PC-9 (cell line): ENCODE measurements around the gene PURB. TPM values are rescaled to one million over a fixed set of nuclear protein-coding genes. Genes with fewer than 3 reads are reported as not detected.

Experiments
- BruUV-seq: library from RNA; stranded (reverse); fragments of 400-500 nt; replicated peaks from 2 replicates; lab custom pipeline; 2021; lab: Mats Ljungman, UMichigan
- CTCF ChIA-PET: fragments of 300-600 bp; sonication (Branson Sonifier 250); formaldehyde crosslinking; loops from one replicate; lab custom pipeline; 2022; ENCODE audit warnings: antibody characterized with exemption; lab: Charles Lee
- POLR2A ChIA-PET: fragments of 300-600 bp; sonication (Branson Sonifier 250); formaldehyde crosslinking; loops from one replicate; lab custom pipeline; 2022; ENCODE audit warnings: antibody characterized with exemption; ENCODE audit not compliant: unreplicated experiment; lab: Charles Lee
- DNase-seq, 2 experiments: peaks; one replicate each; pipeline versions ENCODE4 v3.0.0 to v3.0.0-alpha.2; 2015 to 2022; ENCODE audit warnings: mixed read lengths in 1 of 2
- H2AFZ ChIP-seq: fragments of 200-600 bp; sonication (generic); 2 replicates; pipeline ENCODE4 v1.8.1; 2017; ENCODE audit warnings: antibody characterized with exemption
- H3F3A ChIP-seq: fragments of 200-600 bp; sonication (generic); 2 replicates; pipeline ENCODE4 v1.8.1; 2017; ENCODE audit warnings: antibody characterized with exemption, mild to moderate bottlenecking, low read depth; ENCODE audit not compliant: insufficient read depth
- H3K27ac ChIP-seq: fragments of 200-600 bp; sonication (generic); 2 replicates; pipeline ENCODE4 v1.6.1; 2016; ENCODE audit warnings: mixed run types
- H3K27me3 ChIP-seq: fragments of 200-600 bp; sonication (generic); 2 replicates; pipeline ENCODE4 v1.6.1; 2016; ENCODE audit warnings: low read depth, mixed run types; ENCODE audit not compliant: insufficient read depth
- H3K36me3 ChIP-seq: fragments of 200-600 bp; sonication (generic); 2 replicates; pipeline ENCODE4 v1.6.1; 2016; ENCODE audit warnings: low read depth, mixed run types
- H3K4me1 ChIP-seq: fragments of 200-600 bp; sonication (generic); replicated peaks from 2 replicates; pipeline ENCODE4 v1.6.1; 2016; ENCODE audit warnings: mixed run types; ENCODE audit not compliant: insufficient read depth
- H3K4me2 ChIP-seq: fragments of 200-600 bp; sonication (generic); 2 replicates; pipeline ENCODE4 v1.6.1; 2017; ENCODE audit warnings: mixed run types
- H3K4me3 ChIP-seq: fragments of 200-600 bp; sonication (generic); 2 replicates; pipeline ENCODE4 v1.6.1; 2016; ENCODE audit warnings: mixed run types
- H3K79me2 ChIP-seq: fragments of 200-600 bp; sonication (generic); 2 replicates; pipeline ENCODE4 v1.6.1; 2017; ENCODE audit warnings: low read depth, mixed run types
- H3K9me2 ChIP-seq: fragments of 200-600 bp; sonication (generic); 2 replicates; pipeline ENCODE4 v1.8.1; 2017; ENCODE audit warnings: mild to moderate bottlenecking; ENCODE audit not compliant: insufficient read depth
- H3K9me3 ChIP-seq: fragments of 200-600 bp; sonication (generic); 2 replicates; pipeline ENCODE4 v1.8.1; 2016; ENCODE audit warnings: low read depth; ENCODE audit not compliant: insufficient read depth
- H4K20me1 ChIP-seq: fragments of 200-600 bp; sonication (generic); 2 replicates; pipeline ENCODE4 v1.8.1; 2017; ENCODE audit not compliant: insufficient read depth
- CTCF ChIP-seq: fragments of 200-600 bp; sonication (generic); conservative IDR thresholded peaks from 2 replicates; pipeline ENCODE4 v1.6.1; 2017; ENCODE audit warnings: mixed run types, antibody characterized with exemption, mild to moderate bottlenecking, moderate library complexity
- EZH2 ChIP-seq: fragments of 200-600 bp; sonication (generic); IDR thresholded peaks from 2 replicates; pipeline ENCODE4 v1.8.0; 2017; ENCODE audit warnings: antibody characterized with exemption, low read depth
- intact Hi-C: fragments of 100-400 bp; cut with micrococcal nuclease; formaldehyde crosslinking; loops from one replicate; pipeline ENCODE4 v1.10.0; 2022; ENCODE audit not compliant: unreplicated experiment
- total RNA-seq: library from RNA; stranded (reverse); gene quantifications from 2 replicates; pipeline ENCODE4 v1.2.3, GENCODE V29; 2021

PURB gene
- total RNA-seq, 1 experiment from 2014 or later: 38.2 TPM

GRCh38 chr7:44884621-44885393 lies 523 bp downstream of the PURB start:
- H3K4me1 ChIP-seq: peaks cover 53% of the 10 kb centered on the region
- peak overlapping the region; percentile 95 for H3K4me2 ChIP-seq
- intact Hi-C loops: loop anchor here (1.0 kb wide), 3 partner anchors 28 to 226 kb away; partner anchors contain the start of gene TBRG4
- CTCF ChIA-PET: interaction anchor here (0.5 to 0.7 kb wide), 4 partner anchors 28 to 144 kb away, joined by 3 to 14 read pairs (median 8); no protein-coding TSS in a partner anchor
- no peak for TF ChIP-seq EZH2
- peak overlapping the region; percentile 77 for H3K4me3 ChIP-seq
- peaks cover 44% of the 10 kb centered on the region for H3F3A ChIP-seq
- no peaks in the 10 kb centered on the region for H3K27me3 ChIP-seq
- H3K27ac ChIP-seq: peak overlapping the region; percentile 71
- no peaks in the 10 kb centered on the region for H3K9me2 ChIP-seq
- no peaks in the 10 kb centered on the region; the same call in 1 of the 2 replicates for H3K9me3 ChIP-seq
- H4K20me1 ChIP-seq: peaks cover 46% of the 10 kb centered on the region
- BruUV-seq: no TSS peak
- peak overlapping the region; percentile 77 for H2AFZ ChIP-seq
- DNase-seq: peak; percentile 55 to 73
- H3K36me3 ChIP-seq: peaks cover 35% of the 10 kb centered on the region
- peaks cover 63% of the 10 kb centered on the region for H3K79me2 ChIP-seq
- POLR2A ChIA-PET: interaction anchor here (0.6 to 0.7 kb wide), 7 partner anchors 15 to 1321 kb away, joined by 3 to 6 read pairs (median 3); no protein-coding TSS in a partner anchor

GRCh38 chr7:44883961-44884620 lies 1.2 kb downstream of the PURB start:
- Histone ChIP-seq H3K4me1 (peaks cover 58% of the 10 kb centered on the region), H3K79me2 (peaks cover 69% of the 10 kb centered on the region), H3K36me3 (peaks cover 40% of the 10 kb centered on the region), H2AFZ (peak overlapping the region; percentile 77; the same call in 1 of the 2 replicates), H3K27ac (peak overlapping the region; percentile 71), H3K9me3 (no peaks in the 10 kb centered on the region; the same call in 1 of the 2 replicates), H3K4me3 (peak overlapping the region; percentile 77), H3K27me3 (no peaks in the 10 kb centered on the region), H4K20me1 (peaks cover 51% of the 10 kb centered on the region), H3F3A (peaks cover 44% of the 10 kb centered on the region), H3K4me2 (peak overlapping the region; percentile 95), H3K9me2 (no peaks in the 10 kb centered on the region)
- intact Hi-C loops: no loop called here
- DNase-seq: no peak
- TF ChIP-seq CTCF (no peak), EZH2 (no peak)
- BruUV-seq: no TSS peak
- ChIA-PET CTCF (interaction anchor here (0.6 to 0.7 kb wide), 2 partner anchors 27 to 143 kb away, joined by 3 to 14 read pairs; no protein-coding TSS in a partner anchor), POLR2A (interaction anchor here (0.6 to 0.7 kb wide), 6 partner anchors 17 to 1322 kb away, joined by 3 to 6 read pairs (median 4); no protein-coding TSS in a partner anchor)

- H3K9me3 ChIP-seq: no peaks in the 10 kb centered on the region; the same call in 1 of the 2 replicates
- H3K27me3 ChIP-seq: no peaks in the 10 kb centered on the region
- no peak overlapping the region for H3K27ac ChIP-seq
- H3K79me2 ChIP-seq: peaks cover 81% of the 10 kb centered on the region
- intact Hi-C loops: no loop called here
- peaks cover 63% of the 10 kb centered on the region for H4K20me1 ChIP-seq
- peaks cover 40% of the 10 kb centered on the region for H3K36me3 ChIP-seq
- no peak for TF ChIP-seq CTCF
- TF ChIP-seq EZH2: no peak
- H3K4me3 ChIP-seq: peak overlapping the region; percentile 77
- no peak overlapping the region for H2AFZ ChIP-seq
- H3K9me2 ChIP-seq: no peaks in the 10 kb centered on the region
- H3K4me2 ChIP-seq: peak overlapping the region; percentile 95
- H3F3A ChIP-seq: peaks cover 55% of the 10 kb centered on the region
- H3K4me1 ChIP-seq: peaks cover 58% of the 10 kb centered on the region
- CTCF ChIA-PET: no interaction called here
- POLR2A ChIA-PET: interaction anchor here (0.6 kb wide), 1 partner anchor 34 kb away, joined by 17 read pairs; no protein-coding TSS in a partner anchor
- DNase-seq: no peak
- no TSS peak for BruUV-seq
Measured at GRCh38 chr7:44882899-44883298, 2.4 kb downstream of the PURB start.
